NCI-H146 treated with DMSO at 0.1 percent for 48 hours (cell line): ENCODE measurements around the gene ECT2.
A peak's percentile ranks its signal among the peaks of the same experiment; 100 is the strongest.
"Not testable (repeated sequence)": the region's sequence is repeated elsewhere in the genome, so short reads cannot be mapped to it uniquely, and the experiment has no call there.

Experiments used
- DNase-seq: peaks from one replicate; lab custom pipeline; 2025; ENCODE audit not compliant: unreplicated experiment; lab: John Stamatoyannopoulos, UW

ECT2 gene

GRCh38 chr3:172746475-172746874 lies 4.1 kb upstream of the ECT2 start:
- no peak for DNase-seq

DNA sequence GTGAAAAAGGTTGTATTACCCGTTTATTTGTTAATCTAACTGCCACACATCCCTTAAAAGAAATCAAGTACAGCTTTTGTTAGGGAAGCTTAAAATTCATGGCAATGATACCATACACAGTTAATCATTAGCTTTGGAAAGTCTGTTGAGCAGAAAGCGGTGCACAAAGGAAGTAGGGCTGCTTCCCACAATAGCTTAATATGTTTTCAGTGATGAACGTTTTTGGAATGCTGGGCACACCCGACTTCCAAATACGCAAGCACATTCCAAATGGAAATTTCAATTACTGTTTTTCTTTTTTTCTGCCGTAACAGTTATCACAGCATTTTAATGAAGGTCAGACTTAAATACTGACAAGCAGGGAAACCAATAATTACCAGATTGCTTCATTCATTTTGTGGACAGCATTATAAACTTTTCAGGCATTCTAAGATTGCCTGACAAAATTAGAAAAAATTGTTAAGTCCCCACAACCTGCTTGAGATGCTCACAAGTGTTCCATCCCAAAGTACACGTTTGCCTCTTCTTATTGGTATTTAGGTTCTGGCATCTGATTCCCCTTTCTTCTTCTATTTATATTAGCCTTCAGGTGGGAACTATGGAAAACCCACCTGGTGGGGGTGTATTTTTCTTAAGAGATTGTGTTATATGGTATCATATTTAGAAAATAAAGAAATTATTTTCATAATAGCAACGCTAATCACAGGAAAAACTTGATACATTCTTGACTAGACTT lies 1.1 kb upstream of the ECT2 start:
- peak; percentile 99 for DNase-seq

DNA sequence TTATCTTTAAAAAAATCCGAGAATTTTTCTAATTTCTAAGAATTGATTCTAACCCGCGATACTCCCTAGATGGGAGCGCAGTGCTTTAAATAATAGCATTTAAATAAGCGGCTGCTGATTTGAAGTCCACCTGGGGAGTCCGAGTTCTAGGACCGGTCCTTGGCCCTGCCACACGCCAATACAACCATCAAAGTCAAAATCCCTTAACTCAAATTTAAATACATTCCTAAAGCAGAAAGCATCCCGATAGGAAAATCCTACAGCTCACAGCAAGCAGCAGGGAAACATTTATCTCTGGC lies 508 bp upstream of the ECT2 start:
- DNase-seq = no peak

DNA sequence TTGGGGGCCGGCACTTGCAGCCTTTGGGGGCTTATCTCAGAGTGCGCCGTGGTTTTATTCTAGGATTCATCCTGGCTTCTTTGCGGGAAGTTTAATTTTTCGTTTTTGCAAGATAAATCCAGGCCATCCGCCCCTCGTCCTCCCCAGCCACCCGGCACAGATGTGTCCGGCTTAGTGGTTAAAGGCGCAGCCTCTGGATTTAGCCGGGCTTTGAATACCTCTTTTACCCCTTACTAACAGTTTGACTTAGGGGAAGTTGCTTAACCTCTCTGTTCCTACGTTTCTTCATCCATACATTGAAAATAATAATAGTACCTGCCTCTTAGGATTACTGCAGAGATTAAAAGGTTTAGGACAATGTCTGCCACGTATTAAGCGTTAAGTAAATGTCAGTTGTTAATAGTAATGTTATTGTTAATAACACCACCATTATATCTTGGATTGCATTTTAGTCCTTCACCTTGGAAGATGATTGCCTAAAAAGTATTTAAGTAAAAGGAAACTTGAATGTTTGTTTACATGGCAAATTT lies 714 bp downstream of the ECT2 start:
- DNase-seq = no peak

GRCh38 chr3:172752651-172753050 lies 2.1 kb downstream of the ECT2 start:
- no peak for DNase-seq

GRCh38 chr3:172753125-172753524 lies 2.6 kb downstream of the ECT2 start:
- no peak for DNase-seq

GRCh38 chr3:172760416-172760815 lies 9.9 kb downstream of the ECT2 start:
- DNase-seq = not testable (repeated sequence)

GRCh38 chr3:172766241-172766640 lies 15.7 kb downstream of the ECT2 start:
- no peak for DNase-seq

GRCh38 chr3:172766718-172767405 lies 16.3 kb downstream of the ECT2 start:
- no peak for DNase-seq

DNA sequence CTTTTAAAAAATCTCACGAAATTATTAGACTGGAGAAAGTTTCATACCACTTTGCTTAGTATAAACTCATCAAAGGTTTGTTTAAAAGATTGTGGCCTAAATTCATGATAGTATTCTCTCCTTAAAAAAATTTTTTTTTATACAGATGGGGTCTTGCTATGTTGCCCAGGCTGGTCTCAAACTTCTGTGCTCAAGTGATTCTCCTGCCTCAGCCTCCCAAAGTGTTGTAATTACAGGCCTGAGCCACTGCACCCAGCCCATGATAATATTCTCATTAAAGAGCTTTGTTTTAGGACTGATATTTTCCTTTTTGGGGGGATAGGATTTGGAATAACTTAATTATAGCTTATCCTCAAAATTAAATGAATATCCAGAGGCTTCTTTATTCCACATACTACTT lies 19.9 kb downstream of the ECT2 start:
- DNase-seq = no peak

- no peak for DNase-seq
These were observed 21.1 kb downstream of the ECT2 start for GRCh38 chr3:172771672-172772071.

GRCh38 chr3:172776049-172776717 lies 25.7 kb downstream of the ECT2 start:
- no peak for DNase-seq

DNA sequence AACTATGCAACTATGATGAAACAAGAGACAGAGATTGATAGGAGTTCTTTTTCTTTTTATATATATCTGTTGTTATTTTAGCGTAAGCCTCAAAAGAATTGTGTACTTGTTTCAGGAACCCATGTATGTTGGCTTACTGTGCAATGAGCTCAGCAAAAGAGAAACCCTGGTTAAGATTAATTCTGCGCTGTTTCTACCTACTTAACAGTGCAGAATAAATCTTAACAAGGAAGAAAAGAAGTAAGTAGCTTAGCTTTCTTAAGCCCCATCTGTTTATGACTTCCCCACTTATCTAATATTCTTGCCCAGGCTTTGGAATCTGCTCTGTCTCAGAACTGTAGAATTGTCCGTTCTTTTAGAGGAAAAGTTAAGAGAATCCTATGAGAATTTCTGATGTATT lies 27.4 kb downstream of the ECT2 start:
- no peak for DNase-seq

DNA sequence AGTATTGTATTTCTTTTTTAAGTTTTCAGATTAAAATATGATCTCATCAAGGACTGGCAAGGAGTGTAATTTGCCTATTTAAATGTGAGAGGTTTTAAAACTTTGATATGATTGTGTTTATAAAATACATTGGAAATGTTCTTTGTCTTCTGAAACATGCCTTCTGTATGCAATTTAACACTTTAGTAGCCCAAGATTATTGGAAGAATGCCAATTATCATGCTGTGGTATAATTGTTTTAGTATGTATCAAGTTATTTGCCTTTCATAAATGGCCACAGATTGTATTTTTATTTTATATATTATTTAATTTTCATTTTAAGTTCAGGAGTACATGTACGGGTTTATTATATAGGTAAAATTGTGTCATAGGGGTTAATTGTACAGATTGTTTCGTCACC lies 31.7 kb downstream of the ECT2 start:
- DNase-seq = no peak

DNA sequence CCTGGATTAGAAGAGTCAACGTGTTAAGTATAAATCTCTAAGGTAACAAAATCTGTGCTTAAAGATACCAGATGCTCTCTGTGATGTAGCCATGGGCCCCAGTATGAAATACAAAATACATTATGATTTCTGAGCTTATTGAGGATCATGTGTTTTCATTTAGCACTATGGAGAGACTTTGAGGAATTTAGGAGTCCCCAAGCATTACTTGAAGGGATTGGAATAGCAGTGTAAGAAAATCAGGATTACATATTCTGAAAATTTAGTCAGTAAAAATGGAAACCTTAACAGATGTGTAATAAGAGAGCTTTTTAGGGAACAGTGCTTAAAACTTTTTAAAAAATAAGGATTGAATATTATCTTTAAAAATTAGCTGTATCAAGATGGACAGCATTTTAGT lies 35.5 kb downstream of the ECT2 start:
- no peak for DNase-seq

DNA sequence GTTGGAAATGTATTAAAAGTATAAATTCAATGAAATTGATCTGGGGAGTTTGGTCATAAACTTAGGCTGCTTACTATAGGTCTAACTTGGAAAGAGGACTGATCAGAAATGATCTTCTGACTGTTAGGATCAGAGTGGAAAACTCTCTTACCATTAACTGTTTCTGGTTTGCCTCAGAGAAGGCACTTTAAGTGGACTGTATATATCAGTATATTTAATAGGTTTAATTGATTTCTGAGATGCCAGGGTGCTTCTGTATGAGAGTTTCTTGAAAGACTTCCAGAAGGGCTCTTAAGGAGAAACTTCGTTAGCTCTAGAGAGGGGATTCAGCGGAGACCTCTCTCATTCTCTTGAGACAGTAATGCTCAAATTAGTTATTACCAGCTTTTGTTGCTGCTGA lies 36.5 kb downstream of the ECT2 start:
- no peak for DNase-seq

- no peak for DNase-seq
These were observed 37.2 kb downstream of the ECT2 start for GRCh38 chr3:172787746-172788145.

DNA sequence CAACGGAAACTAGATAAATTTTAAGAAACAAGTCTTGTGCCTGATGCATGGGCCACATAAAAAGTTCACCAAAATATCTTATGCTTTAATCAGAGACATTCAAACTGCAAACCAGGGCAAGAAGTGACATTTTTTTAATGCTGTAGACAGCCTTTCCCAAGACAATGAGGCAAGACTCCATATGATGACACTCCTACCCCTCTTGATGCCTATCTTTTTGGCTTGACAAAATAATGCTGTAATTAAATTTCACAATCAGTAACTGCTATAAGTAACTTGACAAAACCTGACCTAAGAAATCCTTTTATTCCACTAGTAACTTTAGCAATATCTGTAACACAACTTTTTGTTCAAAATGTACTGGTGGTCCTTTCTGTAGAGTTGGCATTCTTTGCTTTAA lies 48.7 kb downstream of the ECT2 start:
- no peak for DNase-seq

- no peak for DNase-seq
These were observed 49.6 kb downstream of the ECT2 start for GRCh38 chr3:172800156-172800555.

DNA sequence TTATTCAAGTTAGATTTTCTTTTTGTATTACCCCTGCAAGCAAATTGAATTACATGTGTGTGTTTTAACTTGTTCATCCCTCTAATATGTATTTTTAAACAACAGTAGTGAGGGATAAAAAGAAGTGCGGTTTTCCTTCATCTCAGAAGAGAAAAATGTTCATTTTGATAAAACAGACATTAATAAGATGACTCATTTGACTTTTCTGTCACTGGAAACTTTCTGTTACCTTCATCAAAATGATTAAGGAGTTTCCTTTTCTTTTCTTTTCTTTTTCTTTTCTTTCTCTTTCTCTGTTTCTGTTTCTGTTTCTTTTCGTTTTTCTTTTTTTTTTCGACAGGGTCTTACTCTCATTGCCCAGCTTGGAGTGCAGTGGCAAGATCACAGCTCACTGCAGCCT lies 53.0 kb downstream of the ECT2 start:
- DNase-seq = no peak

- DNase-seq = no peak
These were observed 53.8 kb downstream of the ECT2 start for GRCh38 chr3:172804323-172804722.

- DNase-seq = peak; percentile 56
These were observed 58.5 kb downstream of the ECT2 start for GRCh38 chr3:172808969-172809546.
